SK-N-SH (cell line): ENCODE data around the gene LNPEP. TPM values are rescaled to one million over a fixed set of nuclear protein-coding genes. Genes with fewer than 3 reads are reported as not detected.

ENCODE experiments used
- CTCF ChIA-PET: fragments of 300-600, 350-600 bp; formaldehyde crosslinking; extraction: SDS; loops from one replicate; lab custom pipeline; 2021; lab: Yijun Ruan, JAX
- POLR2A ChIA-PET: fragments of 350-600 bp; sonication (Branson Sonifier 250); formaldehyde crosslinking; extraction: SDS; loops from one replicate; lab custom pipeline; 2020; ENCODE audit warnings: antibody characterized with exemption, inconsistent platforms; lab: Yijun Ruan, JAX
- DNase-seq: peaks from one replicate; pipeline ENCODE4 v3.0.0; 2012
- H2AFZ ChIP-seq: fragments of 200-600 bp; sonication (generic); 2 replicates; pipeline ENCODE4 v1.8.1; 2016; ENCODE audit warnings: antibody characterized with exemption, mild to moderate bottlenecking, low read depth
- H3F3A ChIP-seq: fragments of 200-600 bp; sonication (generic); replicated peaks from 2 replicates; pipeline ENCODE3; 2016; ENCODE audit warnings: antibody characterized with exemption, mild to moderate bottlenecking; ENCODE audit not compliant: insufficient read depth
- H3K27ac ChIP-seq, 2 experiments: fragments of 200-500 bp in 1 of 2; fragments of 200-600 bp in 1 of 2; sonication (Bioruptor generic) in 1 of 2; sonication (generic), shearing (Covaris generic) in 1 of 2; 2 replicates each; pipeline versions ENCODE4 v1.5.1 to v1.6.1; 2014 to 2016; ENCODE audit warnings: low read depth in 2 of 2, inconsistent platforms in 1 of 2, low read length in 1 of 2, mild to moderate bottlenecking in 1 of 2, mixed read lengths in 1 of 2
- H3K27me3 ChIP-seq: fragments of 200-600 bp; sonication (generic), shearing (Covaris generic); 2 replicates; pipeline ENCODE4 v1.6.1; 2016; ENCODE audit warnings: mixed run types; ENCODE audit not compliant: insufficient read depth
- H3K36me3 ChIP-seq, 2 experiments: fragments of 200-500 bp in 1 of 2; fragments of 200-600 bp in 1 of 2; sonication (Bioruptor generic) in 1 of 2; sonication (generic) in 1 of 2; replicated peaks in 1 of 2; 2 replicates each; pipeline versions ENCODE3 to v1.5.1; 2014 to 2016; ENCODE audit warnings: low read length in 1 of 2, mild to moderate bottlenecking in 1 of 2; ENCODE audit not compliant: insufficient read depth in 2 of 2, control insufficient read depth in 1 of 2
- H3K4me1 ChIP-seq, 2 experiments: fragments of 200-500 bp in 1 of 2; fragments of 200-600 bp in 1 of 2; sonication (Bioruptor generic) in 1 of 2; sonication (generic), shearing (Covaris generic) in 1 of 2; 2 replicates each; pipeline versions ENCODE4 v1.5.1 to v1.6.1; 2014 to 2016; ENCODE audit warnings: low read depth in 1 of 2, low read length in 1 of 2, mixed run types in 1 of 2; ENCODE audit not compliant: insufficient read depth in 2 of 2, control insufficient read depth in 1 of 2
- H3K4me2 ChIP-seq: fragments of 200-600 bp; sonication (generic), shearing (Covaris generic); 2 replicates; pipeline ENCODE4 v1.6.1; 2017; ENCODE audit warnings: mixed run types
- H3K4me3 ChIP-seq, 2 experiments: fragments of 200-500 bp in 1 of 2; fragments of 200-600 bp in 1 of 2; sonication (Bioruptor generic) in 1 of 2; sonication (generic), shearing (Covaris generic) in 1 of 2; 2 replicates each; pipeline versions ENCODE4 v1.5.1 to v1.8.1; 2014 to 2016; ENCODE audit warnings: low read depth in 2 of 2, inconsistent platforms in 1 of 2, low read length in 1 of 2, mild to moderate bottlenecking in 1 of 2, mixed read lengths in 1 of 2, moderate library complexity in 1 of 2
- H3K79me2 ChIP-seq: fragments of 200-600 bp; sonication (generic); 2 replicates; pipeline ENCODE4 v1.8.1; 2017; ENCODE audit warnings: mild to moderate bottlenecking; ENCODE audit not compliant: insufficient read depth
- H3K9ac ChIP-seq: fragments of 200-600 bp; sonication (generic); 2 replicates; pipeline ENCODE4 v1.6.1; 2017; ENCODE audit warnings: mixed run types
- H3K9me2 ChIP-seq: fragments of 200-600 bp; sonication (generic); 2 replicates; pipeline ENCODE4 v1.6.1; 2017; ENCODE audit warnings: mixed run types
- H3K9me3 ChIP-seq: fragments of 200-600 bp; sonication (generic); 2 replicates; pipeline ENCODE4 v1.6.1; 2017; ENCODE audit warnings: mixed run types, mild to moderate bottlenecking, moderate library complexity
- H4K20me1 ChIP-seq: fragments of 200-600 bp; sonication (generic); 2 replicates; pipeline ENCODE4 v1.6.1; 2017; ENCODE audit warnings: mild to moderate bottlenecking, mixed run types; ENCODE audit not compliant: insufficient read depth
- CTCF ChIP-seq: fragments of 200-600 bp; sonication (generic); IDR thresholded peaks from 2 replicates; pipeline ENCODE4 v1.6.1; 2017; ENCODE audit warnings: antibody characterized with exemption, mild to moderate bottlenecking, moderate library complexity
- ELF1 ChIP-seq: IDR thresholded peaks from 2 replicates; pipeline ENCODE4 v1.4.0; 2012
- EP300 ChIP-seq, 2 experiments: IDR thresholded peaks; 2 replicates each; pipeline versions ENCODE4 v1.4.0 to v1.6.1; 2012; ENCODE audit warnings: borderline replicate concordance in 1 of 2, low read depth in 1 of 2, low read length in 1 of 2
- EZH2phosphoT487 ChIP-seq: fragments of 200-600 bp; sonication (generic); IDR thresholded peaks from 2 replicates; pipeline ENCODE4 v1.6.1; 2017; ENCODE audit warnings: low read depth, mixed run types, mild to moderate bottlenecking, antibody characterized with exemption, moderate library complexity, borderline replicate concordance
- FOXJ3 ChIP-seq: sonication (generic); formaldehyde crosslinking; IDR thresholded peaks from 2 replicates; pipeline ENCODE4 v1.5.1; 2020; ENCODE audit warnings: mild to moderate bottlenecking, missing genetic modification reagents
- GATA2 ChIP-seq: sonication (generic); formaldehyde crosslinking; IDR thresholded peaks from 2 replicates; pipeline ENCODE4 v1.5.0; 2020; ENCODE audit warnings: mild to moderate bottlenecking, missing genetic modification reagents
- JUND ChIP-seq: IDR thresholded peaks from 2 replicates; pipeline ENCODE4 v1.4.0; 2012
- MEF2A ChIP-seq: IDR thresholded peaks from 2 replicates; pipeline ENCODE4 v1.4.0; 2012; ENCODE audit warnings: low read depth, borderline replicate concordance
- NRF1 ChIP-seq: IDR thresholded peaks from 2 replicates; pipeline ENCODE4 v1.6.1; 2012; ENCODE audit warnings: low read depth, mild to moderate bottlenecking, low read length
- POLR2AphosphoS5 ChIP-seq: IDR thresholded peaks from 2 replicates; pipeline ENCODE4 v1.6.1; 2012; ENCODE audit warnings: low read depth, low read length
- RCOR1 ChIP-seq: fragments of 150-350 bp; IDR thresholded peaks from 2 replicates; pipeline ENCODE4 v1.6.1; 2017; ENCODE audit warnings: antibody characterized with exemption, low read length
- REST ChIP-seq: IDR thresholded peaks from 2 replicates; pipeline ENCODE4 v1.6.1; 2012; ENCODE audit warnings: mild to moderate bottlenecking, low read depth, low read length, moderate library complexity
- RFX5 ChIP-seq: IDR thresholded peaks from 2 replicates; pipeline ENCODE4 v1.6.1; 2012; ENCODE audit warnings: mild to moderate bottlenecking, improper control_type of control experiment, low read length
- SIN3A ChIP-seq: IDR thresholded peaks from 2 replicates; pipeline ENCODE4 v1.6.1; 2012; ENCODE audit warnings: low read depth, mild to moderate bottlenecking, low read length, moderate library complexity, borderline replicate concordance
- SMC3 ChIP-seq: IDR thresholded peaks from 2 replicates; pipeline ENCODE4 v1.6.1; 2012; ENCODE audit warnings: low read depth, low read length, improper control_type of control experiment
- TCF12 ChIP-seq: IDR thresholded peaks from 2 replicates; pipeline ENCODE4 v1.4.0; 2012
- YY1 ChIP-seq: IDR thresholded peaks from 2 replicates; pipeline ENCODE4 v1.4.0; 2012; ENCODE audit warnings: low read depth, mild to moderate bottlenecking
- ZBTB33 ChIP-seq: IDR thresholded peaks from 2 replicates; pipeline ENCODE4 v1.4.0; 2012; ENCODE audit warnings: low read depth, borderline replicate concordance
- WGBS: methylation state at CpG from one replicate; pipeline ENCODE4 v1.1.6; 2017; ENCODE audit warnings: low lambda C conversion rate; 5-methylcytosine and 5-hydroxymethylcytosine counted together
- polyA plus RNA-seq, 3 experiments: library from polyadenylated mRNA; depleted of rRNA; stranded (reverse); fragments of >200 nt; gene quantifications; 2 replicates each; pipeline ENCODE4 v1.2.3, GENCODE V29; 2012
- TF ChIP-seq, protein P1 (sequence below): IDR thresholded peaks from 2 replicates; pipeline ENCODE4 v1.4.0; 2012; ENCODE audit warnings: low read depth

LNPEP gene
- polyA plus RNA-seq, 1 of the 3 experiments (the other 2 are of a cell fraction), result 4.3 TPM

DNA sequence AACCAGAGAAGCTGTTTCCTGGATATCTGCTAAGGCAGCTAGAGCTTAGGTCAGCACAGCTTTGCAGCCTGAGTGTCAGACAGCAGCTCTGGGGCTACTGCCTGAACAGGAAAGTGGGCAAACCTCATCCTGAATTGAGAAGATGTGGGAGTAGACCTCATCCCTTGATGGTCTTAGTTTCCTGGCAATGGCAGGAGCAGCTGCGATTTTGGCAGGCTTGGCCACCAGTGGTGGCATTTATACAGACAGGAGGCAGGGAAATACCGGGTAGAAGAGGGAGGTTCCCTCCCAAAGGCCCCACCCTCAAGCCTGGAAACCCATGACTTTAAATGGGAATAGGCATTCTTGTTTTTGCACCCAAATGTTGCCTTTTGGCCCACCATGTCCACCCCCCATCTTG lies 136.8 kb downstream of the LNPEP start:
- no CpG with 5 or more reads among the region's 2 CpGs for WGBS
- Histone ChIP-seq H2AFZ (no peak overlapping the region), H4K20me1 (no peaks in the 10 kb centered on the region), H3K9me2 (no peaks in the 10 kb centered on the region), H3K36me3 (no peaks in the 10 kb centered on the region), H3K9me3 (no peaks in the 10 kb centered on the region), H3K27ac (no peak overlapping the region), H3K27me3 (no peaks in the 10 kb centered on the region), H3K4me2 (no peak overlapping the region), H3K79me2 (no peaks in the 10 kb centered on the region), H3K4me3 (no peak overlapping the region), H3K9ac (no peak overlapping the region), H3K4me1 (no peaks in the 10 kb centered on the region; a peak in 1 of 4 replicates), H3F3A (no peaks in the 10 kb centered on the region)
- ChIA-PET POLR2A (no interaction called here), CTCF (no interaction called here)
- no peak for DNase-seq
- TF ChIP-seq SIN3A, result no peak
- TF ChIP-seq SMC3, result no peak
- TF ChIP-seq REST, result no peak
- TF ChIP-seq GATA2 (CRISPR knock-in tag), result no peak
- no peak for TF ChIP-seq FOXJ3
- TF ChIP-seq NRF1, result no peak
- no peak for TF ChIP-seq CTCF
- no peak for TF ChIP-seq RCOR1
- no peak for TF ChIP-seq EP300 (IDR thresholded peaks at IDR 0.05; ENCODE audit: borderline replicate concordance in 1 of 2, low read depth in 1 of 2, low read length in 1 of 2)
- TF ChIP-seq, protein P1, sequence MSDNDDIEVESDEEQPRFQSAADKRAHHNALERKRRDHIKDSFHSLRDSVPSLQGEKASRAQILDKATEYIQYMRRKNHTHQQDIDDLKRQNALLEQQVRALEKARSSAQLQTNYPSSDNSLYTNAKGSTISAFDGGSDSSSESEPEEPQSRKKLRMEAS, result no peak
- TF ChIP-seq JUND, result no peak
- TF ChIP-seq TCF12, result no peak
- no peak for TF ChIP-seq POLR2AphosphoS5
- no peak for TF ChIP-seq ELF1
- no peak for TF ChIP-seq YY1
- TF ChIP-seq EZH2phosphoT487, result no peak
- TF ChIP-seq ZBTB33, result no peak
- TF ChIP-seq RFX5, result no peak
- TF ChIP-seq MEF2A, result no peak
